HG02678 (cell line): Measurements from ENCODE around the gene MRE11.
"Not testable (repeated sequence)": the region's sequence is repeated elsewhere in the genome, so short reads cannot be mapped to it uniquely, and the experiment has no call there.

Experiments used
- ATAC-seq: cut with Tn5 transposase; IDR thresholded peaks from one replicate; pipeline ENCODE4 v1.9.1; 2021; ENCODE audit warnings: mild to moderate bottlenecking, moderate library complexity; ENCODE audit not compliant: unreplicated experiment

The MRE11 gene

GRCh38 chr11:94433049-94433448 is 60.6 kb downstream of the MRE11 start:
- no peak for ATAC-seq

- ATAC-seq, result no peak
These were observed 69.0 kb downstream of the MRE11 start for GRCh38 chr11:94424662-94425061.

DNA sequence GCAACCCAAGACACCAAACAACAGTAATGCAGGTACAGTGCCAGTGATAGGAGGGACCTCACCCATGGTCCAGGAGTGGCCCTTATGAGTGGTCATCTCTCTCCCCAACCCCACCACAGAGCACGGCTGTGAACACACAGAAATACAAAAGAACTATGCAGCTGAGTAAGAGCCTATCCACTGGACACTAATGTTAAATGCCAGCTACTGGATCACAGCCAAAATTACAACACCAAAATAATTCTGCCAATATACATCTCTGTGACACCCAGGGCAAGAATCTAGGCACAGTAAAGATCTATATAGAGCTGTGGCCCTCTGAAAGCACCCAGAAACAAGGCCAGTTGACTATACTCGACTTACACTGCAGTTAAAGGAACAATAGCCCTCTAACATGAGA is 69.6 kb downstream of the MRE11 start:
- ATAC-seq, result no peak

DNA sequence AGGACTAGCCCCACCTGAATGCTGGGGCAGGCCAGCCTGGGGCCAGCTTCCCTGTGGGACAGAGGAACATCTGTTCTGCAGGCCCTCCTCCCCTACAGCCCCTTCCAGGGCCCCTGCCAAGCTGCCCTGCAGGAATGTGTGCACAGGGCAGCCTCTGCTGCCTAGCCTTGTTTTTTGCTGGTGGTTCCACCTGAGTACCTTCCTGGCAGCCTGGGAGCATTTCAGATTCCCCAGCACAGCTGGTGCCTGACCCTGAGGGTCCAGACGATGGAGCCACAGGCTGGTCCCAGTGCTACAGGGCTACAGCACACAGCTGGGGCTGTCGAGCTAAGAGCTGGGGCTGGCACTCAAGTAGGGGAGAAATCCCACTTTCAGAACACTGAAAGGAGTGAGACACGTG is 70.1 kb downstream of the MRE11 start:
- no peak for ATAC-seq

DNA sequence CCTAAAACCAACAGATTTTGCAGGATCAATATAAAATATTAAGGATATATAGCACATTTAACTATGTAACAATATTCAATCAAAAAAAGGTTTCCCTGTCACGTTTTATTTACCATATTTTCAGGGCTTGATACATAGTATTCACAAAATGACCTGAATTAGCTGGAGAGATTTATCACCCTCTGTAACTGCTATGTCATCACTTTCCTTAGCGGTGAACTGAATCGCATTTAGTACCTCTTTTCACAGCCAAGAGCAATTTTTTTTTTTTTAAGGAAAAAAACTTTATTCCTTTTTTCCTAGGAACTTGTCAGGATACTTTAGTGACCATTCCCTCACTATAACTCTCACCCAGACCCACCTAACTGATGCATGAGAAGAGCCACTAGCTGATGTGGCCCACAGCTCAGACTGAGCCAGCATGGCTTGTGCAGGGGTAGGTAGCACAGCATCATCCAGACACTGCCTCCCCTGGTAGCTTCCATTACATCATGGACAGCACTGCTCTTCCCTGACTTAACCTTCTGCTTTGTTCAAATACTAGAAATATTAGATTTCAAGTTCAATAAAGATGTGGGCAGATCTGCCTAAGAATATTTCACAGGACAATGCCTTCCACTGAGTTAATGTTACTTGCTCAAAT is 75.4 kb downstream of the MRE11 start:
- no peak for ATAC-seq

- no peak for ATAC-seq
These were observed 76.2 kb downstream of the MRE11 start for GRCh38 chr11:94417386-94417987.

GRCh38 chr11:94405062-94405833 is 88.4 kb downstream of the MRE11 start:
- no peak for ATAC-seq

GRCh38 chr11:94402355-94402754 is 91.3 kb downstream of the MRE11 start:
- ATAC-seq, result no peak

- no peak for ATAC-seq
These were observed 91.8 kb downstream of the MRE11 start for GRCh38 chr11:94401773-94402265.

DNA sequence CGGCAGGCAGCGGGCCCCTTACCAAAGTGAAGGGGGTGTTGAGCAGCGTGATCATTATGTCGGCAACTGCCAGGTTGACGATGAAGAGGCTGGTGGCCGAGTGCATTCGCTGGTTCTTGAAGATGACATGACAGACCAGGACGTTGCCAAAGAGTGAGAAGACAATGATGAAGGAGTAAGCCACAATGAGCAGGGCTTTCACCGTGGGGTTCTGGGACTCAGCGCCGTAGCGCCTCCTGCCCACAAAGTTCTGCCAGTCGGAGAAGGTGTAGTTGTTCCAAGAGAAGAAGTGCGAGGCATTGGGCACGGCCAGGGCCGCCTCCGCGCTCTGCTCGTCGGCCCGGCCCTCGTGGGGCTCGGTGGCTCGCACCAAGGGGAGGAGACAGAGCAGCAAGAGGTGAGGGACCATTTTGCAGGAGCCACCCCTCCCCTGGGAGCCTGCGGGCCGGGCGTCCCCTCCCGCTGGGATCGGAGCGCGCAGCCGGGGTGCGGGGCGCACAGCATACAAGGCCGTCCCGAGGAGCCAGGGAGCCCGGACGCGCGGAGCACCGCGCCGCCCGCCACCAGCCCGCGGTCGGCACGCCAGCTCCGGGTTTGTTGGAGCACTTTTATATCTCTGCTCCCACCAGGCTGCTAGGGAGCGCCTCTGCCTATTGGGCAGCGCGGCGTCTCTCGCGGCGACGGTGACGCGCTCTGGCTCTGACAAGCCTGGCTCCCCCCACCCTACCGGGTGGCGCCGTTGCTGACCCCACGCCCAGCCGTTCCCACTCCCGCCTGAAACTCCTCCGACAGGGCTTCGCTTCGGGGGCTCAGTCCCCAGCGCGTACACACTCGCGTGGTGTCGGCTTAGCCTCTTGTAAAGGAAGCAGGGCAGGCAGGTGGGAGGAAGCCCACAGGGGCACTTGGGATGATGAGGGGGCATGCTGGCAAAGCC is 92.5 kb downstream of the MRE11 start, which contains the start of gene GPR83:
GPR83 (minus strand) TSS at position 581 of the 934 bp plus-strand sequence; CDS start at position 409, 172 bp downstream.
- ATAC-seq, result no peak

GRCh38 chr11:94400457-94400838 is 93.2 kb downstream of the MRE11 start:
- ATAC-seq, result no peak

DNA sequence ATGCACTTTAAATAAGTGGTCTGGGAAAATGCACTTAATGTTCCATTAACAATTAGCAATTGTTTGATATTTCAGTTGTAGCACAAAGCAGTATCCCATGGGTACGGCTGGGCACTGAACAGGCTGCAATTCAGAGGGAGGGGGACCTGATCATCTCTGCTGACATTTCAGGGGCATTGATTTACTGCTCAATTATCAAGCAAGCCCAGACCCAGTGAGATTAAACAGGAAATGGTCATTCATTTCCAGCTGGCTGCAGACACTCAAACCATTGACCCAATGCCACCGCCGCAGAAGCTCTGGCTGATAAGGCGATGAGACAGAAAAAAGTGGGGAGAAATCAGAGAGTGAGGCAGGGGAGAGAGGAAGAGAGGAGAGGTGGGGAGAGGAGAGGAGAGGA is 93.6 kb downstream of the MRE11 start:
- no peak for ATAC-seq

GRCh38 chr11:94398101-94398500 is 95.5 kb downstream of the MRE11 start:
- ATAC-seq, result no peak

DNA sequence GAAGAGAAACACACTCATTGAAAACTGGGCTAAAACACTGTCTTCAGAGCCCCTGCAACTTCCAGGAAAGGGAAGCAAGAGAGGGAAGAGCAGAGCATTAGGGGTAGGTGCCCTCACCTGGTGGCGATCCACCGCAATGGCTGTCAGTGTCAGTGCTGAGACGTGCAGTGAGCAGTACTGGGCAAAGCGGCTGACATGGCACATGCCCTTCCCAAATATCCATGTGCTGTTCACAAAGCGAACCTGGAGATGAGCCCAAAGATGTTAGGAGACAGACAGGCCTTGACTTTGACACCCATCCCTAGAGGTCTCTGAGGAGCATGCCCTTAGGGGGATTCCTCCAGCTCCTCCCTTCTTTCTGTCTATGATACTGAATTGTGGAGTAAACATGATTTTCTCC is 97.4 kb downstream of the MRE11 start:
- no peak for ATAC-seq

DNA sequence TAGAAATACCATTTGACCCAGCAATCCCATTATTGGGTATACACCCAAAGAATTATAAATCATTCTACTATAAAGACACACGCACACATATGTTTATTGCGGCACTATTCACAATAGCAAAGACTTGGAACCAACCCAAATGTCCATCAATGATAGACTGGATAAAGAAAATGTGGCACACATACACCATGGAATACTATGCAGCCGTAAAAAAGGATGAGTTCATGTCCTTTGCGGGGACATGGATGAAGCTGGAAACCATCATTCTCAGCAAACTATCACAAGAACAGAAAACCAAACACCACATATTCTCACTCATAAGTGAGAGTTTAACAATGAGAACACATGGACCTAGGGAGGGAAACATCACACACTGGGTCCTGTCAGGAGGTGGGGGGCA is 101.7 kb downstream of the MRE11 start:
- ATAC-seq, result not testable (repeated sequence)

GRCh38 chr11:94379613-94380012 is 114.0 kb downstream of the MRE11 start:
- ATAC-seq, result no peak

DNA sequence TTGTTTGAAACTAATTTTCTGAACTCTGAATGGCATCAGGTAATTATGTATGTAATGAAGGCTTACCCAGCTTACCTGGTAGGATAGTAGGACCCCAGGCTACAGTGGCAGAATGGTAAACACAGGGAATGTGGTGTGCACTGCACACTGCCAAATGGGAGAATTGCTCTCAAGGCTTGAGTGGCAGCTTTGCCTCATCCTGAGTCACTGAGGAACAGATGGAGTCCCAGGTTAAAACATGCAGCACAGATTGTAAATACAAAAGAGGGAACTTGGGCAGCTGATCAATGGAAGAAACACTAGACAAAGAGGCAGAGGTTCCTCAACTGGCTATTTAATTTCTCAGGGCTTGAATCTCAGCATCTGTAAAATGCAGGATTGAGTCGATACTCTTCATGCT is 116.8 kb downstream of the MRE11 start:
- ATAC-seq, result no peak

GRCh38 chr11:94370576-94370975 is 123.1 kb downstream of the MRE11 start:
- not testable (repeated sequence) for ATAC-seq
